AG08396 (cell line): ENCODE results near the gene OR2H2.

Source experiments
- DNase-seq: peaks from one replicate; pipeline ENCODE4 v3.0.0; 2012; ENCODE audit warnings: low spot score, mixed read lengths

The OR2H2 gene

GRCh38 chr6:29584821-29585220, at the start of gene OR2H2:
TSS of gene OR2H2 (plus strand) at chr6:29585121. CDS start at chr6:29587945, 2,824 bp downstream.
- no peak for DNase-seq

GRCh38 chr6:29537714-29538403, 47.1 kb upstream of the OR2H2 start:
- no peak for DNase-seq

DNA sequence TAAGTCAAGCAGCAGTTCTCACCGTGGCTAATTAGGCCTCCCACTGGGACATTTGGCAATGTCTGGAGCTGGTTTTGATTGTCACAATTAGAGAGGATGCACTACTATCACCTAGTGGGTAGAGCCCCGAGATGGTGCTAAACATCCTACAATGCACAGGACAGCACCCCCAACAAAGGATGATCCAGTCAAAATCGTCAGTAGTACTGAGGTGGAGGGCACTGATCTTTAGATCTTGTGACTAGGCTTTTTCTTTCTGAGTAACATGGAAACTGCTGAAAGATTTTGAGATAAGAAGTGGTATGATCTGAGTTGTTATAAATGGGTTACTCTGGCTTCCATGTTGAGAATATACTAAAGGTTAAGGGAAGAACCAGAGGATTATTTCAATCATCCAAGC, 37.3 kb upstream of the OR2H2 start:
- no peak for DNase-seq

GRCh38 chr6:29552512-29553051, 32.3 kb upstream of the OR2H2 start:
- DNase-seq, result peak; percentile 85

- peak; percentile 77 for DNase-seq
Observed at GRCh38 chr6:29553268-29554057, 31.5 kb upstream of the OR2H2 start.

DNA sequence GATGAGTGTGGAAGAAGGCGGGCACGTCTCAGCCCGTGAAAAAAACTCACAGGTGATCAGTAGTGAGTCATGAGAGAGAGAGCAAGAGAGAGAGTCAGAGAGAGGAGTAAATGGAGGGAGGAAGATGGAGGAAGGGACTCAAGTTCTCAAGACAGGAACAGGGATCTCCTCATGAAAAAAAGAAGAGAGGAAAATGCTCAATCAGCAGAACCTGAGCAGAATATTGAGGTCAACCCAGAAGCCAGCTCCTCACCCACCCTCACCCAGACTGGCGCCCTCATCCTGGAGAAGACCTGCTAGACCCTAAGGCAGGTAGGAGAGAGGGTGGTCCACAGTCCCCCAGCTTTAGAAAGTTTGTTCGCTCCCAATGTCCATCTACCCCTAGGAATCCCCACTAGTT, 30.2 kb upstream of the OR2H2 start:
- no peak for DNase-seq

- DNase-seq, result no peak
Observed at GRCh38 chr6:29557320-29557719, 27.6 kb upstream of the OR2H2 start.

DNA sequence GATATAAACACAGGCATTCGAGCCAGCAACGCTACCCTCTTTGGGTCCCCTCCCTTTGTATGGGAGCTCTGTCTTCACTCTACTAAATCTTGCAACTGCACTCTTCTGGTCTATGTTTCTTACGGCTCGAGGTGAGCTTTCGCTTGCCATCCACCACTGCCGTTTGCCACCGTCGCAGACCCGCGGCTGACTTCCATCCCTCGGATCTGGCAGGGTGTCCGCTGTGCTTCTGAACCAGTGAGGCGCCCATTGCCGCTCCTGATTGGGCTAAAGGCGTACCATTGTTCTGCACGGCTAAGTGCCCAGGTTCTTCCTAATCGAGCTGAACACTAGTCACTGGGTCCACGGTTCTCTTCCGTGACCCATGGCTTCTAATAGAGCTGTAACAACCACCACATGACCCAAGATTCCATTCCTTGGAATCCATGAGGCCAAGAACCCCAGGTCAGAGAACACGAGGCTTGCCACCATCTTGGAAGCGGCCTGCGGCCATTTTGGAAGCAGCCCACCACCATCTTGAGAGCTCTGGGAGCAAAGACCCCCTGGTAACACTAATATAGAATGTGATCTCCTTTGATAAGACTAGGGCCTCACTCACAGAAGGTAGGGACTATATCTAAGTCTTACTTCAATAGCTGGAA, 26.4 kb upstream of the OR2H2 start:
- DNase-seq, result no peak

- DNase-seq, result no peak
Observed at GRCh38 chr6:29559524-29560287, 25.2 kb upstream of the OR2H2 start, which contains the start of gene UBD. TSS of gene UBD (minus strand) at chr6:29559732. CDS start at chr6:29559701, 31 bp downstream.

- DNase-seq, result no peak
Observed at GRCh38 chr6:29561091-29561490, 23.8 kb upstream of the OR2H2 start.

GRCh38 chr6:29561606-29562181, 23.2 kb upstream of the OR2H2 start:
- DNase-seq, result no peak

DNA sequence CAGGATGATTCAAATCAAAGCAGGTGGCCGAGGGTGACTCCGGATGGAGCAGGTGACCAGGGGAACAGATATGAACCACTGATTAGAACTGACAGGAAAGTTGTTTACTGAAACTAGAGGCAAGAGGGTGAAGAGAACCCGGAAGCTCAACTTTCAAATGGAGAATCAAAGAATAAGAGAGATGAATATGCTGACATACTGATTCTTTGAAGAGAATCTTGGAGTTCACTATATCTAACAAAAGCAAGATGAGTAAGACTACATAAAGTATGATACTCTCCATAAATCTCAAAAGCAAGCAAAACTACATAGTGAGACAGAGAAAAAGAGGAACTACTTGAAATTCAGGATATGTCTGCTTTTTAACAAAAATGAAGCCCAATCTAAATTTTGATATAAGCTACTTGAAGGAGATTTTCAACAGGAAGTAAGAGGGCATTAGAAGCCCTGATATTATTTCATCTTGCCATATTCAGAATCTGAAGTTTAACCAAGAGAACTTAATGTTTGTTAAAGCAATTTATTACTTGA, 21.4 kb upstream of the OR2H2 start:
- DNase-seq, result no peak

- no peak for DNase-seq
Observed at GRCh38 chr6:29564875-29565274, 20.0 kb upstream of the OR2H2 start.

- no peak for DNase-seq
Observed at GRCh38 chr6:29566856-29567255, 18.1 kb upstream of the OR2H2 start.

- DNase-seq, result no peak
Observed at GRCh38 chr6:29567541-29567940, 17.4 kb upstream of the OR2H2 start.

DNA sequence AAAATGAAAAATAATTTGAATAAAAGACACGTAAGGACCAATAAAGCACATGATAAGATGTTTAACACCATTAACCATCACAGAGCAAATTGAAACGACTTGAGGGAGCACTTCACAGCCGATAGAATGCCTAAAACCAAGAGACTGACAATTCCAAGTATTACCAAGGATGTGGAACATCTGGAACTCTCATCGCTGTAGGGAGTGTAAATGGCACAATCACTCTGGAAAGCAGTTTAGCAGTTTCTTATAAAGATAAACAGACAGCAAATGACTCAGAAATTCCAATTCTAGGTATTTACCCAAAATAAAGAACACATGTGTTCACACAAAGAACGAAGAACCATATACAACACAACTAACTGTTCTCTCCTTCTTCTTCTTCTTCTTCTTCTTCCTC, 16.9 kb upstream of the OR2H2 start:
- no peak for DNase-seq

DNA sequence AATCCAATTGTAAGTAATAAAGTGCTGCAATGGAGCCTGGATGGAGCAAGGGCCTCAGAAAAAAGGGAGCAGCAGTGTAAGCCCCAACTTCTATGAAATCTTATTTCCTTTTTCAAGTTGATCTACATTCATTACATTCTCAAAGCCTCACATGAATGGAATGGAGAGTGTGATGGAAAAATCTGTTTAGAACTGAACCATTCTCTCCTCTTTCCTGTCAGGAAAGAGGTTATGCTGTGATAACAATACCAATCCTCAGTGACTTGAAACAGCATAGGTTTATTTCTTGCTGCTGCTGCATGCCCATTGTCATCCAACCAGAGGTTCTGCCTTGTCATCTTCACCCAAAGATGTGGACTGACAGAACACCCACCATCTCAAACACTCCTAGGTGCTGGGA, 8.9 kb upstream of the OR2H2 start:
- DNase-seq, result no peak

DNA sequence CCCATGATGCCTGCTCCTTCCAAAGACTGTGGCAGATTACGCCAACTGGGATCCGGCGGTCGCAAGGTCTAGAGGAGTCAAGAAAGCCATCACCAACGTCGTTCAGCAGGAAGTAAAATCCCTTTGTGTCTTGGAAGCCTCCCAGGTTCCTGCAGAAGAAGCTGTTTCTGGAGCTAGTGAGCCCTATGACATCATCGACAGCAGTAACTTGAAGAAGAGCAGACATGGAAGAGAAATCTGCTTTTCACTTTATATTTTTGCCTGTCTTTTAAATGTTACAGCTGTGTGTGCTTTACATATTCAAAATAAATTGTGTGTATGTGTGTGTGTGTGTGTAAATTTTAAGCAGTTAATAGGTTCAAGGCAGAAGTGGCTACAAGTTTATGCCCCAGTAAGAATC, 7.4 kb upstream of the OR2H2 start:
- DNase-seq, result no peak

DNA sequence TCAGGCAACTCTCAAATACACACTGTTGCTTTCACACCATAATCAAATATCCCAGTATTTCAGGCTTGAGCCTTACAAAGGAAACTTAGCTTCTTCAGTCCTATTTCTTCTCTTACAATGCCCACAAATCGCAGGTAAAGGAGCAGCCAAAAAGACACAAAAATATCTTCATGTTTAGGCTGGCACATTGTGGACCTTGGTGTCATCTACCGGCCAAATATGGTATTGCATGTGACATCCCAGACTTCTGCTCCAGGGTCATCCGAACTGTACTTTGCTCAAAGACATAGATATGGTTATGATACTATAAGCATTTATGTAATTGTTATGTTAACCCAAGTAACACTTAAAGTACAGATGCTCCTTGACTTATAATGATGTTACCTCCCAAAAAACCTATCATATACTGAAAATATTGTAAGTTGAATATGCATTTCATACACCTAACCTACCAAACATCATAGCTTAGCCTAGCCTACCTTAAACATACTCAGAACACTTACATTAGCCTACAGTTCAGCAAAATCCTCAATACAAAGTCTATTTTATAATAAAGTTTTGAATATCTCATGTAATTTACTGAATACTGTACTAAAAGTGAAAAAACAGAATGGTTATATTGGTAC, 4.6 kb downstream of the OR2H2 start:
- peak; percentile 55 for DNase-seq

DNA sequence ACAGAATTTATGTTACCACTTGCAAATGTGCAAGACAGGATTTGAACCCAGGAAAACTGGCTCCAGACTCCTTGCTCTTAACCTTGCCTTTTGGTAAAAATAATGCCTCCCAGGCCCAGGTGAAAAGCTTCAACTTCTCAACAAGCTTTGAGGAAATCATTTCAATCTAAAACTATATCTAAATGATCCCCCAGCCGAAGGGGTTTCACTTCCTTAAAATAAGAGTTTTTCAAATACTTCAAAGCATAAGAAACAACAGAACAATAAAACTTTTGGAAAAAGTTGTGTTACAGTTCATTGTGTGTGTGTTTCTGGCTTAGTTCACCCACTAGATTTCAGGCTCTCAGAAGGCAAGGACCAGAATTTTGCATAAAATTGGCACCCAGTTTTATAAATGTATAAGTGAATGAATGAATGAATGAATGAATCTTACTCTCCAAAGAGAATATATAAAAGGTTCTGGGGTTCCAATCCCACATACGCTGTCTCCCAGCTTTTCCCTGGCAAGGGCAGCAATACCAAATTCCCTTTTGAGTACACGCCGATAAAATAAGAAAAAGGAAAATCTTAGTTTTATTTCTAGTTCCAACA, 5.4 kb downstream of the OR2H2 start:
- no peak for DNase-seq
